Activated B cell treated with CpG ODN at 0.5 μM for 24 hours (primary cell): ENCODE data around the gene VPS37C. TPM values are rescaled to one million over a fixed set of nuclear protein-coding genes. Genes with fewer than 3 reads are reported as not detected.

Source experiments
- ATAC-seq: fragments of 200-7000 bp; cut with Tn5 transposase; one replicate; pipeline ENCODE4 v1.10.0; 2021; ENCODE audit warnings: low read depth, mild to moderate bottlenecking, moderate library complexity
- CTCF ChIA-PET: fragments of 350-600 bp; sonication (Branson Sonifier 250); formaldehyde crosslinking; loops from one replicate; lab custom pipeline; 2021; ENCODE audit warnings: antibody characterized with exemption; lab: Charles Lee
- POLR2A ChIA-PET: fragments of 350-600 bp; sonication (Branson Sonifier 250); formaldehyde crosslinking; loops from one replicate; lab custom pipeline; 2021; ENCODE audit warnings: antibody characterized with exemption; lab: Charles Lee
- DNase-seq: peaks from one replicate; pipeline ENCODE4 v3.0.0; 2022
- H3K27ac Mint-ChIP-seq: one replicate; pipeline ENCODE4 v1.8.0; 2020; ENCODE audit warnings: mixed read lengths
- H3K27me3 Mint-ChIP-seq: one replicate; pipeline ENCODE4 v1.8.0; 2021; ENCODE audit warnings: mixed read lengths
- H3K36me3 Mint-ChIP-seq: one replicate; pipeline ENCODE4 v1.8.0; 2021; ENCODE audit warnings: low read depth, mixed read lengths
- H3K4me1 Mint-ChIP-seq: one replicate; pipeline ENCODE4 v1.8.0; 2021; ENCODE audit warnings: mixed read lengths
- H3K4me3 Mint-ChIP-seq: one replicate; pipeline ENCODE4 v1.8.0; 2020; ENCODE audit warnings: mild to moderate bottlenecking, mixed read lengths
- H3K9me3 Mint-ChIP-seq: one replicate; pipeline ENCODE4 v1.8.0; 2020; ENCODE audit warnings: mixed read lengths
- intact Hi-C: fragments of 100-400 bp; cut with micrococcal nuclease; formaldehyde crosslinking; loops from one replicate; pipeline ENCODE4 v1.15.1; 2024
- total RNA-seq: library from RNA; stranded (reverse); gene quantifications from 2 replicates; pipeline ENCODE4 v1.2.3, GENCODE V29; 2022
- TF ChIP-seq, protein P1 (sequence below): fragments of 200-600 bp; IDR thresholded peaks from one replicate; pipeline ENCODE4 v1.8.0; 2022; ENCODE audit warnings: antibody characterized with exemption, mild to moderate bottlenecking

The VPS37C gene
- total RNA-seq, 1 donor from 2014 or later, result 18.1 TPM

DNA sequence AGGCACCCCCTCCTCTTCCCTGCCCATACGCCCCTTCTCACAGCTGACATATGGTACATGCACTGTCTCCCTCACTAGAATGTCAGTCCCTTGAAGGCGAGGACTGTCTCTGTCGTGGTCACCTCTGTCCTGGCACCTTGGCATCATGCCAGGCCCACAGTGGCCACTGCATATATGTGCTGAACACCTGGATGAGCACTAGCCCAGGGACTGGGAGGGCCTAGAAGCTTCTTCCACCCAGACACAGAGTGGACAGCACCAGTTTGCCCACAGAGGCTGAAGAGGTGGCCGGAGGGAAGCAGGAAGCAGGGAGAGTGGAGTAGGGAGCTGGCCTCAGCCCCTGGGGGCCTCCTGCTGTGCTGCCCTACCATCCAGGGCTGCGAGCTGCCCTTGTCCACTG is 28.6 kb downstream of the VPS37C start:
- Mint-ChIP-seq H3K27ac (no peak overlapping the region), H3K4me3 (no peak overlapping the region), H3K9me3 (no peaks in the 10 kb centered on the region), H3K4me1 (peaks cover 8% of the 10 kb centered on the region), H3K36me3 (peaks cover 41% of the 10 kb centered on the region), H3K27me3 (no peaks in the 10 kb centered on the region)
- DNase-seq, result no peak
- CTCF ChIA-PET, result interaction anchor here (1.0 kb wide), 1 partner anchor 234 kb away, joined by 3 read pairs; no protein-coding TSS in a partner anchor
- TF ChIP-seq, protein P1, sequence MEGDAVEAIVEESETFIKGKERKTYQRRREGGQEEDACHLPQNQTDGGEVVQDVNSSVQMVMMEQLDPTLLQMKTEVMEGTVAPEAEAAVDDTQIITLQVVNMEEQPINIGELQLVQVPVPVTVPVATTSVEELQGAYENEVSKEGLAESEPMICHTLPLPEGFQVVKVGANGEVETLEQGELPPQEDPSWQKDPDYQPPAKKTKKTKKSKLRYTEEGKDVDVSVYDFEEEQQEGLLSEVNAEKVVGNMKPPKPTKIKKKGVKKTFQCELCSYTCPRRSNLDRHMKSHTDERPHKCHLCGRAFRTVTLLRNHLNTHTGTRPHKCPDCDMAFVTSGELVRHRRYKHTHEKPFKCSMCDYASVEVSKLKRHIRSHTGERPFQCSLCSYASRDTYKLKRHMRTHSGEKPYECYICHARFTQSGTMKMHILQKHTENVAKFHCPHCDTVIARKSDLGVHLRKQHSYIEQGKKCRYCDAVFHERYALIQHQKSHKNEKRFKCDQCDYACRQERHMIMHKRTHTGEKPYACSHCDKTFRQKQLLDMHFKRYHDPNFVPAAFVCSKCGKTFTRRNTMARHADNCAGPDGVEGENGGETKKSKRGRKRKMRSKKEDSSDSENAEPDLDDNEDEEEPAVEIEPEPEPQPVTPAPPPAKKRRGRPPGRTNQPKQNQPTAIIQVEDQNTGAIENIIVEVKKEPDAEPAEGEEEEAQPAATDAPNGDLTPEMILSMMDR, result no peak
- no peak for ATAC-seq
- intact Hi-C loops, result no loop called here
- POLR2A ChIA-PET, result no interaction called here

DNA sequence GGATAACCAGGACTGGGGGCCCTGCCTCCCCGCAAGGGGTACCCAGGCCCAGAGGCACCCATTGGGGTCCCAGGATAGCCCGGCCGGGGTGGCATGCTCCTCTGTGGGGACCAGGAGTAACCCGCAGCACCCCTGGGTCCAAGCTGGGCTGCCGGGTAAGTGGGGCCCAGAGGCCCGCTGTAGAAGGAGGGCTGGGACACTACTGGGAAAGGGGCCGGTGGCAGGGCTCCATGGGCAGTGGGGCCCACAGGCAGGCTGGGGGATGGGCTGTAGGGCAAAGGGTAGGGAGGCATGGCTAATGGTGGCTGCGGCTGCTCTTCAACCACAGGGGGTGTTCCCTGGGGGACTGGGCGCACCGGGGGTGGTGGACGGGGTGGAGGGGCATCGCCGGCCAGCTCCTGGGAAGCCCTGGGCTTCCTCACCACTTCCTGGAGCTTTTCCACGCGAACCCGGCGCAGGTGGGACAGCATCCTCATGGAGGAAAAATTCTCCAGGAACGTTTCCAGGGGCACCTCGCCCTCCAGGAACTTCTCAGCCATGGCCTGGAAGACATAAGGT is 29.1 kb downstream of the VPS37C start:
- Mint-ChIP-seq H3K27ac (no peak overlapping the region), H3K9me3 (no peaks in the 10 kb centered on the region), H3K4me3 (no peak overlapping the region), H3K36me3 (peaks cover 35% of the 10 kb centered on the region), H3K27me3 (no peaks in the 10 kb centered on the region), H3K4me1 (peaks cover 8% of the 10 kb centered on the region)
- TF ChIP-seq, protein P1, result no peak
- no peak for DNase-seq
- ATAC-seq, result no peak
- intact Hi-C loops, result no loop called here
- ChIA-PET CTCF (no interaction called here), POLR2A (no interaction called here)

DNA sequence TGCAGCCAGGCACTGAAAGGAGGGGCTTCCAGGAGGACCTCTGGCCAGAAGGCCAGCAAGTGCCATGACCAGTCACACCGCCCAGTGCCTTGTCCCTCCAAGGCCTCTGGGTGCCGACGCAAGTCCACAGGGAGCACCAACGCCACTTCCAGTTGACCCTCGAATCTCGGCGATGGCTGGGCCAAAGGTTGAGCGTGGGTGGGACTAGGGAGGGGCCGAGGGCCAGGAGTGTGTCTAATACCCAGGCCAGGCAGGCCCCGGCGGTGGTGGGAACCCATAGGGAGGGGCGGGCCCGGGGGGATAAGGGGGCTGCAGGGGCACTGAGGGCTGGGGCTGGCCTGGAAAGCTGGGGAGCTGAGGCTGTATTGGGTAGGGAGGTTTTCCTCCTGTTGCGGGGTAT is 29.6 kb downstream of the VPS37C start:
- ATAC-seq (no peak), DNase-seq (no peak)
- ChIA-PET POLR2A (no interaction called here), CTCF (interaction anchor here (1.0 to 4.4 kb wide), 2 partner anchors 232 to 300 kb away, joined by 3 to 29 read pairs; no protein-coding TSS in a partner anchor)
- peaks cover 8% of the 10 kb centered on the region for H3K4me1 Mint-ChIP-seq
- no peaks in the 10 kb centered on the region for H3K9me3 Mint-ChIP-seq
- TF ChIP-seq, protein P1, result no peak
- H3K4me3 Mint-ChIP-seq, result no peak overlapping the region
- H3K36me3 Mint-ChIP-seq, result peaks cover 33% of the 10 kb centered on the region
- intact Hi-C loops, result no loop called here
- no peak overlapping the region for H3K27ac Mint-ChIP-seq
- H3K27me3 Mint-ChIP-seq, result no peaks in the 10 kb centered on the region

GRCh38 chr11:61131186-61131585 is 30.0 kb downstream of the VPS37C start:
- ATAC-seq (no peak), DNase-seq (no peak)
- Mint-ChIP-seq H3K36me3 (peaks cover 32% of the 10 kb centered on the region), H3K4me1 (peaks cover 8% of the 10 kb centered on the region), H3K27ac (no peak overlapping the region), H3K4me3 (no peak overlapping the region), H3K9me3 (no peaks in the 10 kb centered on the region), H3K27me3 (no peaks in the 10 kb centered on the region)
- TF ChIP-seq, protein P1, result no peak
- intact Hi-C loops, result no loop called here
- ChIA-PET POLR2A (no interaction called here), CTCF (interaction anchor here (1.0 to 4.4 kb wide), 3 partner anchors 56 to 300 kb away, joined by 3 to 29 read pairs (median 6); no protein-coding TSS in a partner anchor)

DNA sequence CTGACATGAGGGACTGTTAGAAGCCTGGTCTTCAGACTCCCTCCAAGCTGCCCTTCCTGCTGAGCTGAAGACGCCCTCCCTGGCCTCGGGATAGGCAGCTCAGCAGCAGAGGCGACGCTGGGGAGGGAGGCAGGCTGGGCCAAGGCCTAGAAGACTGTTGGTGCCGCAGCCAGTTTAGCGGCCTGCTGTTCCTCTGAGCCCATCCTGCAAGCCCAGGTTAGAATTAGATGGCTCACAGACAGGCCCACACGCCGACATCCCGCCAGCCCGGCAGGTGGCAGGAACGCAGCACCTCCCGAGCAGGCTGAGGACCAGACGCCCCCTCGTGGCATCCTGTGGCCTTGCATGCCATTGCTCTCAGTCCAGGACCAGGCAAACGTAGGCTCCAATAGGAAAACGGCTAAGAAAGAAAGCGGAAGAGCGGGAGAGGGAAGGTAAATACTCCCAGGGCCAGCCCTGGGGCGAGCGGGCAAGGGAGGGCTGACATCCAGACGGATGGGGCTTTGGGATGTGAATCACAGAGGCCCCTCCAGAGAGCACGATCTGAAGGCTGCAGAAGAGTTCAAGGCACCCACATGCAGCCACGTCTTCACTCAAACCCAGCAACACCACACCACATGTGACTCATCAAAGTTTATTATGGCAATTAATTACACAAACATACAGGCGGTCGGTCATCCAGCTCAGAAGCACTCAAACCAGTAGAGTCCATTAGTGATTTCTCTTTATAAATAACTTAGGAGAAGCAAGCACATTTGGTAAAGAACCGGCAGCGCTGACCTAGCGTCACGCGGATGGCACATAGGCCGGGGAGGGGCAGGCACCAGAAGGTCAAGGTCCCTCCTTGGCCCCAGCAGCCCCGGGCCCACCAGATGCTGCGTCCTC is 31.3 kb downstream of the VPS37C start:
- TF ChIP-seq, protein P1, result peak; percentile 96
- POLR2A ChIA-PET, result interaction anchor here (0.6 to 2.6 kb wide), 5 partner anchors 29 to 299 kb away, joined by 3 to 9 read pairs (median 4); no protein-coding TSS in a partner anchor
- H3K9me3 Mint-ChIP-seq, result no peaks in the 10 kb centered on the region
- ATAC-seq (peak; percentile 100), DNase-seq (peak; percentile 82)
- no peak overlapping the region for H3K4me3 Mint-ChIP-seq
- H3K27me3 Mint-ChIP-seq, result no peaks in the 10 kb centered on the region
- intact Hi-C loops, result loop anchor here (1.0 to 5.0 kb wide), 9 partner anchors 31 to 299 kb away; partner anchors contain the start of genes SLC15A3 and VPS37C
- H3K36me3 Mint-ChIP-seq, result peaks cover 28% of the 10 kb centered on the region
- peak overlapping the region; percentile 6 for H3K27ac Mint-ChIP-seq
- H3K4me1 Mint-ChIP-seq, result peaks cover 8% of the 10 kb centered on the region
- CTCF ChIA-PET, result interaction anchor here (0.6 to 4.4 kb wide), 19 partner anchors 18 to 299 kb away, joined by 3 to 29 read pairs (median 4); no protein-coding TSS in a partner anchor
